HepG2 (cell line): Measurements from ENCODE around the gene ADGRL2.

ENCODE experiments used
- CHD2 ChIP-seq: IDR thresholded peaks from 2 replicates; pipeline ENCODE4 v1.6.1; 2011; ENCODE audit warnings: low read depth, low read length, improper control_type of control experiment
- CTCF ChIP-seq: sonication (generic); formaldehyde crosslinking; IDR thresholded peaks from 2 replicates; pipeline ENCODE4 v1.5.0; 2020; ENCODE audit warnings: mild to moderate bottlenecking, missing genetic modification reagents, moderate library complexity
- EHMT2 ChIP-seq: fragments of 200-600 bp; sonication (generic); IDR thresholded peaks from 2 replicates; pipeline ENCODE4 v1.7.0; 2017; ENCODE audit warnings: antibody characterized with exemption, low read depth, low read length, borderline replicate concordance
- HDAC1 ChIP-seq: sonication (generic); formaldehyde crosslinking; IDR thresholded peaks from 2 replicates; pipeline ENCODE4 v1.5.1; 2020; ENCODE audit warnings: mild to moderate bottlenecking, missing genetic modification reagents
- MEIS1 ChIP-seq: sonication (generic); formaldehyde crosslinking; IDR thresholded peaks from 2 replicates; pipeline ENCODE4 v1.9.0; 2021; ENCODE audit warnings: mild to moderate bottlenecking, missing genetic modification reagents, moderate library complexity, borderline replicate concordance
- MZF1 ChIP-seq: sonication (generic); formaldehyde crosslinking; IDR thresholded peaks from 2 replicates; pipeline ENCODE4 v1.8.1; 2023; ENCODE audit warnings: mild to moderate bottlenecking, missing genetic modification reagents, borderline replicate concordance
- POGK ChIP-seq: sonication (generic); formaldehyde crosslinking; conservative IDR thresholded peaks from 2 replicates; pipeline ENCODE4 v1.8.0; 2022; ENCODE audit warnings: mild to moderate bottlenecking, moderate library complexity, missing genetic modification reagents
- POLR2AphosphoS5 ChIP-seq: IDR thresholded peaks from 2 replicates; pipeline ENCODE4 v1.6.1; 2012; ENCODE audit warnings: low read depth, low read length
- RAD21 ChIP-seq: fragments of 450-650 bp; formaldehyde crosslinking; IDR thresholded peaks from 2 replicates; pipeline ENCODE4 v1.5.0; 2020; ENCODE audit warnings: mild to moderate bottlenecking
- UBTF ChIP-seq: sonication (generic); formaldehyde crosslinking; IDR thresholded peaks from 2 replicates; pipeline ENCODE4 v1.4.0; 2020; ENCODE audit warnings: mild to moderate bottlenecking, missing genetic modification reagents
- USF2 ChIP-seq, 2 experiments: sonication (generic) in 1 of 2; formaldehyde crosslinking in 1 of 2; IDR thresholded peaks; 2 replicates each; pipeline versions ENCODE4 v1.5.1 to v1.6.1; 2011 to 2020; ENCODE audit warnings: borderline replicate concordance in 1 of 2, low read depth in 1 of 2, low read length in 1 of 2, mild to moderate bottlenecking in 1 of 2, missing genetic modification reagents in 1 of 2, moderate library complexity in 1 of 2
- ZXDC ChIP-seq: sonication (generic); formaldehyde crosslinking; IDR thresholded peaks from 2 replicates; pipeline ENCODE4 v1.5.0; 2020; ENCODE audit warnings: mild to moderate bottlenecking, missing genetic modification reagents

DNA sequence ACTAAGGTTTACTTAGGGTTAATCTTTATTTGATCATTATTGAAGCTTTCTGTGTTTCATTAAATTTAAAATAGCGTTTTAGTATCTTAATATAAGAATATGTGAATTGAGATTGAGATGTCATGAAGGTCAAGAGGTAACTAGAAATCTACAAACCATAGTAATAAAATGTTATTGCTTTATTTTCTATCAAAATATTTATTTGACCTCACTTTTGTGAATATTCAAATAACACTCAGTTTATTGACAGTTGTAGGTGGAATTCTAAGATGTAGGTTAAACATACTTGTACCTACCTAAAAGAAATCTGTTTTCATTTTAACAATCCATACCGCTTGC lies 5.7 kb downstream of the ADGRL2 start:
- TF ChIP-seq RAD21 (CRISPR knock-in tag) (no peak), POLR2AphosphoS5 (no peak), MZF1 (no peak), MEIS1 (CRISPR knock-in tag) (no peak), USF2 (IDR thresholded peaks at IDR 0.05; ENCODE audit: low read depth, low read length) (no peak), USF2 (CRISPR knock-in tag; IDR thresholded peaks at IDR 0.05; ENCODE audit: borderline replicate concordance) (no peak), CTCF (CRISPR knock-in tag) (no peak), UBTF (no peak), POGK (no peak), HDAC1 (no peak), CHD2 (no peak), EHMT2 (no peak), ZXDC (CRISPR knock-in tag) (no peak)
